Loucy (cell line): ENCODE data around the gene SPACA1.
"Not testable (repeated sequence)": the region's sequence is repeated elsewhere in the genome, so short reads cannot be mapped to it uniquely, and the experiment has no call there.

Source experiments
- EZH2phosphoT487 ChIP-seq: fragments of 200-600 bp; IDR thresholded peaks from 2 replicates; pipeline ENCODE4 v1.6.1; 2018; ENCODE audit warnings: antibody characterized with exemption, mild to moderate bottlenecking, moderate library complexity, borderline replicate concordance
- TF ChIP-seq, protein P1 (sequence below): fragments of 200-600 bp; sonication (generic); conservative IDR thresholded peaks from 2 replicates; pipeline ENCODE4 v1.5.1; 2014; ENCODE audit warnings: mild to moderate bottlenecking, antibody characterized with exemption, low read length

DNA sequence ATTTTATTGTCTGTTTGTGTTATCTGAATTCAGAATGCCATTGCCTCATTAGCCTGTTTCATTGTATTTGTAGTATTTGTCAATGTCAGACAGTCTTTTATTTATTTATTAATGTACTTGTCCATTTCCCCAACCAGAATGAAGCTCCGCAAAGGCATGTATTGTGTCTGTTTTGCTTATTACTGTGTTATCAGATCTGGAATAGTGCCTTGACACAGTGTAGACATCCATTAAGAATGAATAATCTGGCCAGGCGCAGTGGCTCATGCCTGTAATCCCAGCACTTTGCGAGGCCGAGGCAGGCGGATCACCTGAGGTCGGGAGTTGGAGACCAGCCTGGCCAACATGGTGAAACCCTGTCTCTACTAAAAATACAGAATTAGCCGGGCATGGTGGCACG lies 46.4 kb upstream of the SPACA1 start:
- TF ChIP-seq, protein P1, sequence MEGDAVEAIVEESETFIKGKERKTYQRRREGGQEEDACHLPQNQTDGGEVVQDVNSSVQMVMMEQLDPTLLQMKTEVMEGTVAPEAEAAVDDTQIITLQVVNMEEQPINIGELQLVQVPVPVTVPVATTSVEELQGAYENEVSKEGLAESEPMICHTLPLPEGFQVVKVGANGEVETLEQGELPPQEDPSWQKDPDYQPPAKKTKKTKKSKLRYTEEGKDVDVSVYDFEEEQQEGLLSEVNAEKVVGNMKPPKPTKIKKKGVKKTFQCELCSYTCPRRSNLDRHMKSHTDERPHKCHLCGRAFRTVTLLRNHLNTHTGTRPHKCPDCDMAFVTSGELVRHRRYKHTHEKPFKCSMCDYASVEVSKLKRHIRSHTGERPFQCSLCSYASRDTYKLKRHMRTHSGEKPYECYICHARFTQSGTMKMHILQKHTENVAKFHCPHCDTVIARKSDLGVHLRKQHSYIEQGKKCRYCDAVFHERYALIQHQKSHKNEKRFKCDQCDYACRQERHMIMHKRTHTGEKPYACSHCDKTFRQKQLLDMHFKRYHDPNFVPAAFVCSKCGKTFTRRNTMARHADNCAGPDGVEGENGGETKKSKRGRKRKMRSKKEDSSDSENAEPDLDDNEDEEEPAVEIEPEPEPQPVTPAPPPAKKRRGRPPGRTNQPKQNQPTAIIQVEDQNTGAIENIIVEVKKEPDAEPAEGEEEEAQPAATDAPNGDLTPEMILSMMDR, result not testable (repeated sequence)
- TF ChIP-seq EZH2phosphoT487, result not testable (repeated sequence)
